ENCODE data around the gene RNF214.
"Not testable (repeated sequence)": the region's sequence is repeated elsewhere in the genome, so short reads cannot be mapped to it uniquely, and the experiment has no call there.

RNF214 gene

GRCh38 chr11:117198613-117199012 is 33.9 kb upstream of the RNF214 start:
- DNase-seq: no peak

GRCh38 chr11:117199053-117199915 is 33.2 kb upstream of the RNF214 start, which contains the start of gene TAGLN:
Gene TAGLN, plus strand, starts transcription at chr11:117199370. Its CDS starts 3,644 bp downstream, at chr11:117203014.
- no peak for DNase-seq

- no peak for DNase-seq
These were observed 32.3 kb upstream of the RNF214 start for GRCh38 chr11:117199916-117200812.

GRCh38 chr11:117200813-117201657 is 31.4 kb upstream of the RNF214 start:
- no peak for DNase-seq

GRCh38 chr11:117201658-117202305 is 30.7 kb upstream of the RNF214 start:
- DNase-seq: no peak

- no peak for DNase-seq
These were observed 29.9 kb upstream of the RNF214 start for GRCh38 chr11:117202386-117203068.

- no peak for DNase-seq
These were observed 29.4 kb upstream of the RNF214 start for GRCh38 chr11:117203069-117203407.

- DNase-seq: no peak
These were observed 28.0 kb upstream of the RNF214 start for GRCh38 chr11:117204283-117205080.

- no peak for DNase-seq
These were observed 27.2 kb upstream of the RNF214 start for GRCh38 chr11:117205211-117205818.

- not testable (repeated sequence) for DNase-seq
These were observed 26.4 kb upstream of the RNF214 start for GRCh38 chr11:117206111-117206510.

- DNase-seq: not testable (repeated sequence)
These were observed 25.6 kb upstream of the RNF214 start for GRCh38 chr11:117206859-117207258.

- not testable (repeated sequence) for DNase-seq
These were observed 25.0 kb upstream of the RNF214 start for GRCh38 chr11:117207481-117207880.

- DNase-seq: not testable (repeated sequence)
These were observed 23.8 kb upstream of the RNF214 start for GRCh38 chr11:117208710-117209109.

GRCh38 chr11:117209351-117210125 is 22.9 kb upstream of the RNF214 start:
- DNase-seq: not testable (repeated sequence)

GRCh38 chr11:117210620-117211019 is 21.9 kb upstream of the RNF214 start:
- no peak for DNase-seq

GRCh38 chr11:117212697-117213355 is 19.6 kb upstream of the RNF214 start:
- no peak for DNase-seq

GRCh38 chr11:117214404-117215110 is 17.9 kb upstream of the RNF214 start:
- no peak for DNase-seq
